Colonic mucosa (tissue), 4 donors: ENCODE measurements around the gene BRIP1. TPM values are rescaled to one million over a fixed set of nuclear protein-coding genes. Genes with fewer than 3 reads are reported as not detected.
A peak's percentile ranks its signal among the peaks of the same experiment; 100 is the strongest.

Source experiments
- DNase-seq: peaks from one replicate; pipeline ENCODE4 v3.0.0-alpha.2; 2020
- H3K27ac ChIP-seq: fragments of 200-600 bp; one replicate; pipeline ENCODE4 v1.8.0; 2021
- H3K27me3 ChIP-seq: fragments of 200-600 bp; one replicate; pipeline ENCODE4 v1.8.0; 2021
- H3K36me3 ChIP-seq: fragments of 200-600 bp; one replicate; pipeline ENCODE4 v1.8.0; 2021
- H3K4me1 ChIP-seq: fragments of 200-600 bp; one replicate; pipeline ENCODE4 v1.8.0; 2021; ENCODE audit warnings: mild to moderate bottlenecking
- H3K4me3 ChIP-seq: fragments of 200-600 bp; one replicate; pipeline ENCODE4 v1.8.0; 2021
- H3K9ac ChIP-seq, 2 donors: one replicate each; pipeline ENCODE4 v1.7.0; 2013; ENCODE audit warnings: control low read depth in 2 of 2, low read depth in 2 of 2, low read length in 2 of 2
- H3K9me3 ChIP-seq: fragments of 200-600 bp; one replicate; pipeline ENCODE4 v1.8.0; 2021
- intact Hi-C: fragments of 100-400 bp; cut with DNase I; formaldehyde crosslinking; loops from one replicate; pipeline ENCODE4 v1.14.1; 2022
- total RNA-seq, 2 donors: library from RNA; stranded (reverse); fragmentation: NEBNext Ultra II Directional in 1 of 2; extraction: Animal tissue kit (Norgen Biotek cat#: 25700) in 1 of 2; gene quantifications; one replicate each; pipeline ENCODE4 v1.2.1, GENCODE V29; 2021
- TF ChIP-seq, protein P1 (sequence below): fragments of 200-600 bp; IDR thresholded peaks from one replicate; pipeline ENCODE4 v1.8.0; 2022; ENCODE audit warnings: antibody characterized with exemption, mild to moderate bottlenecking
- donor health status: healthy.
- donor health status: DM: no; HTN: no; CAD: no.
- donor health status: DM: no; HTN: no; CAD: no.

Gene BRIP1
- total RNA-seq, 2 donors from 2014 or later, result 3.3 to 10.1 TPM

DNA sequence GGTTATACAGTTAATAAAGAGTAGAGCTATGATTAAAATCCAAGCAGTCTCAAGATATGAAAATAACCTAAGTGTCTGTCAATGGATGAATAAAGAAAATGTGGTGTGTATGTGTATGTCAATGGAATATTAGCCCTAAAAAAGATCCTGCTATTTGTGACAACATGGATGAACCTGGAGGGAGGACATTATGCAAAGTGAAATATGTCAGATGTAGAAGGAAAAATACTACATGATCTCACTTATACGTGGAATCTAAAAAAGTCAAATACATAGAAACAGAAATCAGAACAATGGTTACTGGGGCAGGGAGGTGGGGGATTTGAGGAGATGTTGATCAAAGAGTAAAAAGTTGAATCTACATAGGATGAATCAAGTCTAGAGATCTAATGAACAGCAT, 20.4 kb downstream of the BRIP1 start:
- intact Hi-C loops, result no loop called here
- Histone ChIP-seq H3K27me3 (no peaks in the 10 kb centered on the region), H3K4me1 (no peaks in the 10 kb centered on the region), H3K36me3 (no peaks in the 10 kb centered on the region), H3K9me3 (no peaks in the 10 kb centered on the region), H3K27ac (no peak overlapping the region), H3K9ac (no peak overlapping the region), H3K4me3 (no peak overlapping the region)
- DNase-seq, result no peak
- TF ChIP-seq, protein P1, sequence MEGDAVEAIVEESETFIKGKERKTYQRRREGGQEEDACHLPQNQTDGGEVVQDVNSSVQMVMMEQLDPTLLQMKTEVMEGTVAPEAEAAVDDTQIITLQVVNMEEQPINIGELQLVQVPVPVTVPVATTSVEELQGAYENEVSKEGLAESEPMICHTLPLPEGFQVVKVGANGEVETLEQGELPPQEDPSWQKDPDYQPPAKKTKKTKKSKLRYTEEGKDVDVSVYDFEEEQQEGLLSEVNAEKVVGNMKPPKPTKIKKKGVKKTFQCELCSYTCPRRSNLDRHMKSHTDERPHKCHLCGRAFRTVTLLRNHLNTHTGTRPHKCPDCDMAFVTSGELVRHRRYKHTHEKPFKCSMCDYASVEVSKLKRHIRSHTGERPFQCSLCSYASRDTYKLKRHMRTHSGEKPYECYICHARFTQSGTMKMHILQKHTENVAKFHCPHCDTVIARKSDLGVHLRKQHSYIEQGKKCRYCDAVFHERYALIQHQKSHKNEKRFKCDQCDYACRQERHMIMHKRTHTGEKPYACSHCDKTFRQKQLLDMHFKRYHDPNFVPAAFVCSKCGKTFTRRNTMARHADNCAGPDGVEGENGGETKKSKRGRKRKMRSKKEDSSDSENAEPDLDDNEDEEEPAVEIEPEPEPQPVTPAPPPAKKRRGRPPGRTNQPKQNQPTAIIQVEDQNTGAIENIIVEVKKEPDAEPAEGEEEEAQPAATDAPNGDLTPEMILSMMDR, result no peak

DNA sequence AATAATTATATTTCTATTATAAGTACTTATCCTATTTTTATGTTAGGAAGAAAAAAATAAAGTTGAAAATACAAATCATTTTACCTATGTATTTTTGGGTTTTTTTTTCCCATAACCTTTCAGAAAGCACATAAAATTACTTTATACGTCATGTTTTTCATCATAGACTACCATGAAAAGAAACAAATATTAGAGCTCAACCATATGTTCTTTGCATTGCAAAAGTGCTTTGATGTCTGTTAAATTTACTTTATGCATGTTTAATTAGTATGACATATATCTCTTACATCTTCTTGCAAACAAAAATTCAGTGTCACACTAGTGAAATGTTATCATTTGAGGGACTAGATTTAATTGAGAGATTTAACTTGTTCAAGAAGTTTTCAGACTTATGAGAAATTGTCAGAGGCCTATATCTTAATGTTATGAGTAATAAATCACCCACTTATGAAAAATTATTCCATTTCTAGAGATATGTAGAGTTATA, 24.0 kb downstream of the BRIP1 start:
- Histone ChIP-seq H3K27ac (no peak overlapping the region), H3K36me3 (no peaks in the 10 kb centered on the region), H3K9me3 (no peaks in the 10 kb centered on the region), H3K9ac (no peak overlapping the region), H3K4me3 (no peak overlapping the region), H3K4me1 (no peaks in the 10 kb centered on the region), H3K27me3 (no peaks in the 10 kb centered on the region)
- DNase-seq, result no peak
- TF ChIP-seq, protein P1, result no peak
- intact Hi-C loops, result loop anchor here (5.0 kb wide), 1 partner anchor 202 kb away; no protein-coding TSS in a partner anchor

DNA sequence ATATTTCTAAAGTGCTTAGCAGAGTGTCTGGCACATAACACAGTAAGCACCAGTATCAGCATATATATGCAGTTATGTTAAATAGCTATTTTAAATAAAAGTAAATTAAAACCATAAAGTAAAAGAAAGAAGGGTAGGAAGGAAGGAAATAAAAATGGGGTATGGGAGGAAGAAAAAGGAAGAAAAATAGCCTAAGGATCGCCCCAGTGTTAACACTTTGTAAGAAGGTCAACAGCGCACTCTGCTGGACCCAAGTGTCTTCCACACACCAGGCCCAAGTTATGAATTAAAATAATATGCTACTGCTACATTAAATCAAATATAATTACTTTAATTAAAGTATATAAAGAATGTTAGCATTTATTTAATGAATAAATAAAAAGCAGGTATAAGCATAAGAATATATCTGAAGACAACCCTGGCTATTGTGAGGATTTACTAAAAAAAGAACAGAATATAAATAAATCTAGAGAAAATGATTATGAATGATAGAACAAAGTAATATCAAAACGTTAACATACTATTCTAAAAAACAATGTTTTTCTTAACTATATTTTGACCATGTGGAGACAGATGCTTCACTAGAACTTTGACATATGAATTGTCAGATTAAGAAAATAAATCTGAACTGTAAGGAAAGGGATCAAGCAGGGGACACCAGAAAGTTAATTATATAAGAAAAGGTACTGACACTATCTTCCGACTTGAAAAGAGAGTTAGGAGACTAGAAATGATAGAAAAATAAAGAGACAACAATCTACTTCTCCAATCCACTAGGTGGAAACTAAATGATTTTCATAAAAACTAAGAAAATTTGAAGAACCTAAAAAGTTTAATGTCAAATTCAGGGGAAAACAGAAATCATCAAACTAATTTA, 25.9 kb downstream of the BRIP1 start:
- Histone ChIP-seq H3K36me3 (no peaks in the 10 kb centered on the region), H3K27ac (no peak overlapping the region), H3K9ac (no peak overlapping the region), H3K9me3 (no peaks in the 10 kb centered on the region), H3K27me3 (no peaks in the 10 kb centered on the region), H3K4me3 (no peak overlapping the region), H3K4me1 (no peaks in the 10 kb centered on the region)
- intact Hi-C loops, result loop anchor here (5.0 kb wide), 1 partner anchor 200 kb away; no protein-coding TSS in a partner anchor
- DNase-seq, result peak; percentile 45
- TF ChIP-seq, protein P1, result peak; percentile 61

DNA sequence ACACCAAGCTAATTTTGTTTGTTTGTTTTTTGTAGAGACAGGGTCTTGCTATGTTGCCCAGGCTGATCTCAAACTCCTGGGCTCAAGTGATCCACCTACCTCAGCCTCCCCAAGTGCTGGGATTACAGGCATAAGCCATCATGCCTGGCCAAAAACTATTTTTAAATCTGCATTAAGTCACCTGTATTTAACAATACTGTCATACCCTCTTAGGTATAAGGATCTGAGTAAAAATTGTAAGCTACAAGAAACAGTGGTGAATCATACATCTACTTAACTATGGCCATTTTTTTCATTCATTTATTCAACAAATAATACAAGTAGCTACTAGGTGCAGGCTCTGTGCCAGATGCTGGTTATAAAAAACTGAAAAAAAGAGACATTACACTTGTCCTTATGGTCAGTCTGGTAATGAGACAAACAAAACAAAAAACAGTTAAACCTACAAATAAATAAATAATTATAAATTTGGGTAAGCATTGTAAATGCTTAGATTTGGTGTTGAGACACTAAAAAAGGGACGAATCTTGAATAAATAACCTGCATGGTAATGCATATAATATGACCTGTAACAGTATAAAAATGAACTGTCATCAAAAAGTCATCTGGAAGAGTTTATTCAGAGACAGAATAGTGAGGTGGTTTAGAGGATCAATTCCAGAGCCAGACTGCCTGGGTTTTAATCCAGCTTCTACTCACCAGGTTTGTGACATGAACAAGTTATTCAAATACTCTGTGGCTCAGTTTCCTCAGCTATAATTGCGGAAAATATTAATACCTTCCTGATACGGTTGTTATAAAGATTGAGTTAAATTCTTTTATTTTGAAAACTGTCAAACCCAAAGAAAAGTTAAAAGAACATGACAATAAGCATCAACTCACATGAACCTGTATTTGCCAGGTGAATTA, 26.8 kb downstream of the BRIP1 start:
- TF ChIP-seq, protein P1, result no peak
- Histone ChIP-seq H3K36me3 (no peaks in the 10 kb centered on the region), H3K9ac (no peak overlapping the region), H3K4me3 (no peak overlapping the region), H3K9me3 (no peaks in the 10 kb centered on the region), H3K27me3 (no peaks in the 10 kb centered on the region), H3K4me1 (no peaks in the 10 kb centered on the region), H3K27ac (no peak overlapping the region)
- intact Hi-C loops, result loop anchor here (5.0 kb wide), 1 partner anchor 199 kb away; no protein-coding TSS in a partner anchor
- no peak for DNase-seq

DNA sequence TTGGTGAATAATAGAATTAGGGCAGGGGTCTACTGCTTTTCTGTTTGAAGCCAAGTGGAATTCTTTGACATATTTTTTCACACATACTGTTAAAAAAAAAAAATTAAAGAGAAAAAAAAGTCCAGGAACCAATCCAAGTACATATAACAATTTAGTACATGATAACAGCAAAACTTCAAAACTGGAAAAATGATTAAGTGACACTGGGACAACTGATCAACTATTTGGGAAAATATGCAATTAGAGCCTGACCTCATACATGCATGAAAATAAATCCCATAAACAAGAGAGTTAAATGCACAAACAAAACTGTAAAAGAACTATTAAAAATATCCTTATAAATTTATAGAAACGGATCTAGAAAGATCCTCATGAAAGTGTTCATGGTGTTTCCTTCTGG, 27.7 kb downstream of the BRIP1 start:
- TF ChIP-seq, protein P1, result no peak
- no peak overlapping the region for H3K4me3 ChIP-seq

More for the DNA sequence above, 27.7 kb downstream of the BRIP1 start:
- Histone ChIP-seq H3K4me1 (no peaks in the 10 kb centered on the region), H3K27me3 (no peaks in the 10 kb centered on the region), H3K9me3 (no peaks in the 10 kb centered on the region), H3K27ac (no peak overlapping the region), H3K36me3 (no peaks in the 10 kb centered on the region), H3K9ac (no peak overlapping the region)
- no peak for DNase-seq
- intact Hi-C loops, result loop anchor here (5.0 kb wide), 1 partner anchor 198 kb away; no protein-coding TSS in a partner anchor
